SK-N-MC (cell line): Measurements from ENCODE around the gene SYNPO.
A peak's percentile ranks its signal among the peaks of the same experiment; 100 is the strongest.

ENCODE experiments used
- EZH2 ChIP-seq: fragments of 200-600 bp; sonication (generic); IDR thresholded peaks from one replicate; pipeline ENCODE4 v1.6.1; 2017; ENCODE audit warnings: antibody characterized with exemption
- FOXP2 ChIP-seq: optimal IDR thresholded peaks from 2 replicates; pipeline ENCODE3; 2011; ENCODE audit warnings: mild to moderate bottlenecking, moderate library complexity; ENCODE audit not compliant: insufficient read depth; ENCODE audit errors: extremely low read length, control extremely low read depth
- POLR2AphosphoS5 ChIP-seq: IDR thresholded peaks from 2 replicates; pipeline ENCODE4 v1.6.1; 2012; ENCODE audit warnings: mild to moderate bottlenecking, low read depth, low read length, borderline replicate concordance

DNA sequence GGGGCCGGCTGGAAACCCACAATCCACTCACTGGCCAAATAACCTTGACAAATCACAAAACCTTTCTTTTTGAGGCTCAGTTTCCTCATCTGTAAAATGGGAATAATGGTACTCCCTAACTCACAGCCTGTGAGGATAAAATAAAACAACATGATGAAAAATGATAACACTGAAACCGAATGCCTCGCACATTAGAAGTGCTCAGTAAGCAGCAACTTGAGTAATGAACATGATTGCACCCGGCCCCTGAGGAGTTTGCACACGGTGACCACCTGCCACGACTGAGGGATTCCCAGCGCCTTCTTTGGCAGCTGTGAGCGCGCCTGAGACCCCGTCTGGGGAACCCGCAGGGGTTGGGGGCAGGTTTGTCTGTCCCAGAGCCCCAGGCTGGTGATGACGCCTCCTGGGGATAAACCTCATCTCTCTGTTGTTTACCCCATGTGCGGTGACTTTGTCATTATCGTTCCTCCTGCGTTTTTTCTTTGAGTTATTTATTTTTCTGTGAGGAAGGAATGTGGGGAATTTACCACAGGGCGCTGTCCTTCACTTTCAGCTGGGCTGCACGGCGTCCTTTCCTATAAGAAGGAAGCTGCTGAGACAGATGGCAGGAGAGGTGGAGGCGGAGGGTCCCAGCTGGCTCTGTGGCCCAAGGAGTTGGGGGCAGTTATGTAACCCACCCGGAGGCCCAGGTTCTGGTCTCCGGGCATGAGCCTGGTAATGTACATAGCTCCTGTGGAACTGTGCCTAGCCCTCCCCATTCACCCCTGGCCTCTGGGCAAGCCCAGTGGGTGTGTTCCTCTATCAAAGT is 3.0 kb upstream of the SYNPO start:
- no peak for TF ChIP-seq EZH2
- TF ChIP-seq POLR2AphosphoS5: no peak
- TF ChIP-seq FOXP2: peak; percentile 61
